K562 (cell line): ENCODE results near the gene STUB1. TPM values are rescaled to one million over a fixed set of nuclear protein-coding genes. Genes with fewer than 3 reads are reported as not detected.

Source experiments
- ATAC-seq: fragments of 200-7000 bp; cut with Tn5 transposase; 3 replicates; pipeline ENCODE4 v1.9.1; 2020; ENCODE audit warnings: moderate library complexity
- BruUV-seq: library from RNA; stranded (reverse); fragments of 400-500 nt; replicated peaks from 2 replicates; lab custom pipeline; 2021; lab: Mats Ljungman, UMichigan
- CTCF ChIA-PET: fragments of 300-600 bp; formaldehyde crosslinking; extraction: SDS; loops from one replicate; lab custom pipeline; 2021; ENCODE audit warnings: low intra/inter-chr PET ratio; lab: Yijun Ruan, JAX
- POLR2A ChIA-PET: fragments of 300-600, 350-650 bp; sonication (Branson Sonifier 250); formaldehyde crosslinking; extraction: SDS; loops from one replicate; lab custom pipeline; 2021; ENCODE audit warnings: antibody characterized with exemption, inconsistent platforms; lab: Yijun Ruan, JAX
- DNase-seq, 4 experiments: peaks; one replicate each; pipeline versions ENCODE4 v3.0.0 to v3.0.0-alpha.2; 2011 to 2018; ENCODE audit warnings: low spot score in 3 of 4, mixed read lengths in 3 of 4; ENCODE audit errors: extremely low read depth in 1 of 4
- FAIRE-seq: peaks from 2 replicates; lab custom pipeline; 2011; peaks lifted over from hg19 to GRCh38; lab: Jason Lieb, UNC
- H2AFZ ChIP-seq: 2 replicates; pipeline ENCODE4 v1.6.0; 2011; ENCODE audit warnings: low read depth, low read length, control low read depth, inconsistent platforms
- H3K27ac ChIP-seq: fragments of 200-600 bp; 3 replicates; pipeline ENCODE4 v1.8.0; 2011; ENCODE audit warnings: low read depth, mild to moderate bottlenecking, control low read depth, inconsistent platforms, low read length, moderate library complexity, mixed read lengths; ENCODE audit errors: extremely low read depth
- H3K27me3 ChIP-seq, 2 experiments: fragments of 300-600 bp in 1 of 2; 2 replicates in 1 of 2; 3 replicates in 1 of 2; pipeline versions ENCODE4 v1.6.0 to v1.8.0; 2011; ENCODE audit warnings: inconsistent platforms in 2 of 2, low read length in 2 of 2, mild to moderate bottlenecking in 1 of 2, mixed read lengths in 1 of 2, moderate library complexity in 1 of 2; ENCODE audit not compliant: control insufficient read depth in 2 of 2, insufficient read depth in 2 of 2
- H3K36me3 ChIP-seq: fragments of 300-600 bp; 3 replicates; pipeline ENCODE4 v1.8.0; 2011; ENCODE audit warnings: mild to moderate bottlenecking, low read length, inconsistent platforms; ENCODE audit not compliant: control insufficient read depth, insufficient read depth
- H3K4me1 ChIP-seq, 2 experiments: fragments of 200-600 bp in 1 of 2; replicated peaks in 1 of 2; 2 replicates in 1 of 2; 3 replicates in 1 of 2; pipeline versions ENCODE4 v1.5.1 to v1.8.0; 2011; ENCODE audit warnings: inconsistent platforms in 2 of 2, low read length in 2 of 2, mild to moderate bottlenecking in 1 of 2, mixed read lengths in 1 of 2, moderate library complexity in 1 of 2; ENCODE audit not compliant: control insufficient read depth in 2 of 2, insufficient read depth in 2 of 2
- H3K4me2 ChIP-seq: 2 replicates; pipeline ENCODE4 v1.6.1; 2011; ENCODE audit warnings: low read length, control low read depth, inconsistent platforms, mixed read lengths; ENCODE audit not compliant: insufficient read depth
- H3K4me3 ChIP-seq: fragments of 200-600 bp; sonication (generic), shearing (Covaris generic); 2 replicates; pipeline ENCODE4 v1.5.1; 2016; ENCODE audit warnings: control low read depth, inconsistent platforms
- H3K79me2 ChIP-seq: fragments of 200-600 bp; 3 replicates; pipeline ENCODE4 v1.8.0; 2011; ENCODE audit warnings: low read length, inconsistent platforms; ENCODE audit not compliant: control insufficient read depth, insufficient read depth
- H3K9ac ChIP-seq, 2 experiments: 2 replicates each; pipeline versions ENCODE4 v1.6.0 to v1.6.1; 2011; ENCODE audit warnings: low read depth in 2 of 2, low read length in 2 of 2, control low read depth in 1 of 2, inconsistent platforms in 1 of 2, mild to moderate bottlenecking in 1 of 2, mixed read lengths in 1 of 2; ENCODE audit not compliant: insufficient read depth in 1 of 2
- H3K9me1 ChIP-seq: one replicate; pipeline ENCODE4 v1.6.0; 2011; ENCODE audit warnings: inconsistent platforms, mild to moderate bottlenecking, low read length, moderate library complexity; ENCODE audit not compliant: control insufficient read depth, insufficient read depth
- H3K9me3 ChIP-seq: replicated peaks from 2 replicates; pipeline ENCODE4 v1.5.1; 2011; ENCODE audit warnings: low read depth, low read length, inconsistent platforms; ENCODE audit not compliant: control insufficient read depth, insufficient read depth
- H4K20me1 ChIP-seq: replicated peaks from 2 replicates; pipeline ENCODE4 v1.6.1; 2011; ENCODE audit warnings: low read length, inconsistent platforms, mixed read lengths; ENCODE audit not compliant: control insufficient read depth, insufficient read depth
- CHD4 ChIP-seq: fragments of 200-600 bp; sonication (generic); IDR thresholded peaks from 3 replicates; pipeline ENCODE4 v1.6.1; 2012; ENCODE audit warnings: low read depth, mild to moderate bottlenecking, mixed read lengths, low read length, inconsistent platforms; ENCODE audit not compliant: insufficient read depth, insufficient replicate concordance, poor library complexity, severe bottlenecking
- CSDE1 ChIP-seq, 2 experiments: fragments of 450-650 bp; IDR thresholded peaks; 2 replicates each; pipeline ENCODE4 v1.6.1; 2016; ENCODE audit warnings: mild to moderate bottlenecking in 1 of 2
- E2F3 ChIP-seq: fragments of 250-450 bp; sonication (Bioruptor Pico); IDR thresholded peaks from 2 replicates; pipeline ENCODE4 v1.4.0; 2020; ENCODE audit warnings: mild to moderate bottlenecking
- FOXP1 ChIP-seq: sonication (generic); formaldehyde crosslinking; IDR thresholded peaks from 2 replicates; pipeline ENCODE4 v1.8.0; 2022; ENCODE audit warnings: mild to moderate bottlenecking, missing genetic modification reagents
- IRF2 ChIP-seq: sonication (generic); formaldehyde crosslinking; IDR thresholded peaks from 2 replicates; pipeline ENCODE4 v1.8.1; 2022; ENCODE audit warnings: mild to moderate bottlenecking, missing genetic modification reagents
- LCOR ChIP-seq: sonication (generic); formaldehyde crosslinking; IDR thresholded peaks from 2 replicates; pipeline ENCODE4 v1.8.0; 2022; ENCODE audit warnings: mild to moderate bottlenecking, missing genetic modification reagents
- POU5F1 ChIP-seq: fragments of 150-350 bp; IDR thresholded peaks from 2 replicates; pipeline ENCODE4 v1.6.1; 2014; ENCODE audit warnings: borderline replicate concordance, low read length, low read depth, mild to moderate bottlenecking; ENCODE audit not compliant: partially characterized antibody
- SIN3B ChIP-seq: fragments of 450-650 bp; IDR thresholded peaks from 2 replicates; pipeline ENCODE4 v1.6.1; 2017; ENCODE audit warnings: low read depth, mild to moderate bottlenecking, moderate library complexity
- SMAD1 ChIP-seq: fragments of 150-350 bp; IDR thresholded peaks from 2 replicates; pipeline ENCODE4 v1.6.1; 2014; ENCODE audit warnings: low read length, low read depth; ENCODE audit not compliant: partially characterized antibody
- SMARCA5 ChIP-seq: fragments of 450-650 bp; IDR thresholded peaks from 2 replicates; pipeline ENCODE4 v1.6.1; 2016
- TCF7 ChIP-seq: sonication (generic); IDR thresholded peaks from 2 replicates; pipeline ENCODE4 v1.6.1; 2016; ENCODE audit warnings: antibody characterized with exemption, borderline replicate concordance
- ZNF121 ChIP-seq: sonication (generic); formaldehyde crosslinking; conservative IDR thresholded peaks from 2 replicates; pipeline ENCODE4 v1.8.0; 2022; ENCODE audit warnings: missing genetic modification reagents
- ZNF507 ChIP-seq: conservative IDR thresholded peaks from 2 replicates; pipeline ENCODE4 v1.6.1; 2017; ENCODE audit warnings: missing genetic modification characterization, missing compliant biosample characterization
- WGBS: fragments of 100-300 bp; shearing (Covaris generic); methylation state at CpG from one replicate; pipeline ENCODE4 v1.1.6; 2016; ENCODE audit warnings: low coverage, mixed read lengths; ENCODE audit not compliant: insufficient coverage; ENCODE audit errors: missing lambda C conversion rate; 5-methylcytosine and 5-hydroxymethylcytosine counted together
- in situ Hi-C: fragments of 300-500 bp; cut with MboI; formaldehyde crosslinking; loops from 4 replicates; pipeline ENCODE4 v1.15.0; 2018; ENCODE audit warnings: inconsistent platforms, mixed read lengths
- intact Hi-C: fragments of 100-400 bp; cut with micrococcal nuclease; formaldehyde crosslinking; loops from 2 replicates; pipeline ENCODE4 v1.14.2; 2022
- polyA plus RNA-seq, 8 experiments: library from polyadenylated mRNA; depleted of rRNA in 4 of 8; stranded (reverse) in 5 of 8; unstranded in 3 of 8; fragments of >200 nt; fragmentation: Nextera tagmentation in 2 of 8; fragmentation: Illumina TruSeq in 1 of 8; extraction: Ambion mirVana in 2 of 8; extraction: Trizol in 1 of 8; gene quantifications; 2 replicates each; pipeline versions ENCODE4 v1.2.1 to v1.2.3, GENCODE V29; 2011 to 2014; ENCODE audit warnings: inconsistent platforms in 1 of 8, missing spikeins in 1 of 8
- total RNA-seq, 7 experiments: library from RNA; depleted of rRNA in 6 of 7; stranded (reverse); fragments of >200 nt in 6 of 7; fragmentation: Illumina TruSeq in 2 of 7; extraction: Trizol in 2 of 7; gene quantifications; 2 replicates each; pipeline versions ENCODE4 v1.2.1 to v1.2.3, GENCODE V29; 2011 to 2021; ENCODE audit warnings: low replicate concordance in 1 of 7
- TF ChIP-seq, protein P1 (sequence below): sonication (generic); formaldehyde crosslinking; IDR thresholded peaks from 2 replicates; pipeline ENCODE4 v1.8.0; 2022; ENCODE audit warnings: mild to moderate bottlenecking, low read depth, missing genetic modification reagents
- TF ChIP-seq, protein P2 (sequence below): fragments of 450-650 bp; formaldehyde crosslinking; IDR thresholded peaks from 2 replicates; pipeline ENCODE4 v1.4.0; 2020; ENCODE audit warnings: mild to moderate bottlenecking
- TF ChIP-seq, protein P3 (sequence below): fragments of 450-650 bp; IDR thresholded peaks from 2 replicates; pipeline ENCODE4 v1.7.1; 2018; ENCODE audit warnings: mild to moderate bottlenecking, low read depth; ENCODE audit not compliant: partially characterized antibody

STUB1 gene
- total and polyA plus RNA-seq, 9 of the 15 experiments (the other 6 are each of a cell fraction or from before 2014, with no cell fraction given): 10.6 to 251 (median 152) TPM

DNA sequence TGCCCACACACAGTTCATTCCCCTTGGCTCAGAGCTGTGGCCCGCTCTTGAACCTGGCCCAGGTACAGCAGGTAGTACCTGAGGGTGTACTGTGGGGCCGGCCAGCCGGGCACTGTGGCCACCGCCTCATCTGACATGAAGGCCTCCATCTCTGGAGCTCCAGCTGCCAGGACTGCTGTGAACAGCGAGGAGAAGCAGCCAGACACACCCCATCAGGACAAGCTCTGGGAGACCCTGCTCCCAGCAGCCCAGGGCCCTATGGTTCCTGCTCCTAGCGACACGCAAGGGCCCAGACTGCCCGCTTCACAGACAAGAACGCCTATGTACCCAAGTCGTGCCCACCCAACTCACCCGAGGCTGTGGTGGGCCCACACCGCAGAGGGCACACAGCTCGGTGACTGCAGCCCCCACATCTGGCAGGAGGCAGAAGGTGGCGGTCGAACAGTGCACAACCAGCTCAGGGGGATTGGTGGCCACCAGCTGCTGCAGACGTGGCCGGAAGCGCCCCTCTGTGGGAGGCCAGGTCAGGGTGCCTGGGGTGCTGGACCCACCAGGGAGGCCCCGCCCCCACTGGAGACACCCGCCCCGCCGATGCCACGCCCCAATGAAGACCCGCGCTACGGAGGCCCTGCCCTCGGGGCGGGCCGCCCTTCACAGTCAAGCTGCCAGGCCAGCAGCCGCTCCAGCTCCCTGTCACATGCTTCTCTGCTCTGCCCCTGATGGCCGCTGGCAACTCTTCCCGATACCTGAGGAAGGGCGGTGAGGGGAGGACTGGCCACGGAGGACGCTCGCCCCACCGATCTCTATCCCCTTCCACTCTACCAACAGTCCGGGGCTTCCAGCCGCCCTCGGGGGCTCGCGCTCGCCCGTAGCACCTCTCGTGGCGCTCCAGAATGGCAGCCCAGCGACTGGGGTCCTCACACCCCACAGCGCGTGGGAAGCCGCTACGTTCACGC, 1.1 kb upstream of the STUB1 start:
- BruUV-seq: no TSS peak
- H3K9me3 ChIP-seq: no peaks in the 10 kb centered on the region
- H2AFZ ChIP-seq: peak overlapping the region; percentile 92
- TF ChIP-seq, protein P1, sequence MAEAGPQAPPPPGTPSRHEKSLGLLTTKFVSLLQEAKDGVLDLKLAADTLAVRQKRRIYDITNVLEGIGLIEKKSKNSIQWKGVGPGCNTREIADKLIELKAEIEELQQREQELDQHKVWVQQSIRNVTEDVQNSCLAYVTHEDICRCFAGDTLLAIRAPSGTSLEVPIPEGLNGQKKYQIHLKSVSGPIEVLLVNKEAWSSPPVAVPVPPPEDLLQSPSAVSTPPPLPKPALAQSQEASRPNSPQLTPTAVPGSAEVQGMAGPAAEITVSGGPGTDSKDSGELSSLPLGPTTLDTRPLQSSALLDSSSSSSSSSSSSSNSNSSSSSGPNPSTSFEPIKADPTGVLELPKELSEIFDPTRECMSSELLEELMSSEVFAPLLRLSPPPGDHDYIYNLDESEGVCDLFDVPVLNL (CRISPR knock-in tag): 0 out of 2 replicates have a peak, but pooled peaks have one; percentile 25
- TF ChIP-seq POU5F1 (no peak), CSDE1 (IDR thresholded peaks at IDR 0.05) (no peak), TCF7 (no peak), SMARCA5 (0 out of 2 replicates have a peak, but pooled peaks have one; percentile 25), FOXP1 (0 out of 2 replicates have a peak, but pooled peaks have one; percentile 47), ZNF507 (no peak), CHD4 (no peak), LCOR (no peak), E2F3 (CRISPR knock-in tag) (no peak), SIN3B (no peak), ZNF121 (CRISPR knock-in tag) (no peak), SMAD1 (no peak), IRF2 (no peak)
- TF ChIP-seq, protein P2, sequence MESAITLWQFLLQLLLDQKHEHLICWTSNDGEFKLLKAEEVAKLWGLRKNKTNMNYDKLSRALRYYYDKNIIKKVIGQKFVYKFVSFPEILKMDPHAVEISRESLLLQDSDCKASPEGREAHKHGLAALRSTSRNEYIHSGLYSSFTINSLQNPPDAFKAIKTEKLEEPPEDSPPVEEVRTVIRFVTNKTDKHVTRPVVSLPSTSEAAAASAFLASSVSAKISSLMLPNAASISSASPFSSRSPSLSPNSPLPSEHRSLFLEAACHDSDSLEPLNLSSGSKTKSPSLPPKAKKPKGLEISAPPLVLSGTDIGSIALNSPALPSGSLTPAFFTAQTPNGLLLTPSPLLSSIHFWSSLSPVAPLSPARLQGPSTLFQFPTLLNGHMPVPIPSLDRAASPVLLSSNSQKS (CRISPR knock-in tag): no peak
- TF ChIP-seq, protein P3, sequence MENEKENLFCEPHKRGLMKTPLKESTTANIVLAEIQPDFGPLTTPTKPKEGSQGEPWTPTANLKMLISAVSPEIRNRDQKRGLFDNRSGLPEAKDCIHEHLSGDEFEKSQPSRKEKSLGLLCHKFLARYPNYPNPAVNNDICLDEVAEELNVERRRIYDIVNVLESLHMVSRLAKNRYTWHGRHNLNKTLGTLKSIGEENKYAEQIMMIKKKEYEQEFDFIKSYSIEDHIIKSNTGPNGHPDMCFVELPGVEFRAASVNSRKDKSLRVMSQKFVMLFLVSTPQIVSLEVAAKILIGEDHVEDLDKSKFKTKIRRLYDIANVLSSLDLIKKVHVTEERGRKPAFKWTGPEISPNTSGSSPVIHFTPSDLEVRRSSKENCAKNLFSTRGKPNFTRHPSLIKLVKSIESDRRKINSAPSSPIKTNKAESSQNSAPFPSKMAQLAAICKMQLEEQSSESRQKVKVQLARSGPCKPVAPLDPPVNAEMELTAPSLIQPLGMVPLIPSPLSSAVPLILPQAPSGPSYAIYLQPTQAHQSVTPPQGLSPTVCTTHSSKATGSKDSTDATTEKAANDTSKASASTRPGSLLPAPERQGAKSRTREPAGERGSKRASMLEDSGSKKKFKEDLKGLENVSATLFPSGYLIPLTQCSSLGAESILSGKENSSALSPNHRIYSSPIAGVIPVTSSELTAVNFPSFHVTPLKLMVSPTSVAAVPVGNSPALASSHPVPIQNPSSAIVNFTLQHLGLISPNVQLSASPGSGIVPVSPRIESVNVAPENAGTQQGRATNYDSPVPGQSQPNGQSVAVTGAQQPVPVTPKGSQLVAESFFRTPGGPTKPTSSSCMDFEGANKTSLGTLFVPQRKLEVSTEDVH: no peak

More for the DNA sequence above, 1.1 kb upstream of the STUB1 start:
- Histone ChIP-seq H3K27ac (peak overlapping the region; percentile 82), H3K9me1 (peaks cover 11% of the 10 kb centered on the region), H3K79me2 (peaks cover 45% of the 10 kb centered on the region), H3K4me3 (peak overlapping the region; percentile 64), H3K36me3 (peaks cover 39% of the 10 kb centered on the region), H3K4me1 (peaks cover 45 to 98% of the 10 kb centered on the region in 2 experiments), H3K27me3 (no peaks in the 10 kb centered on the region), H3K4me2 (peak overlapping the region; percentile 98), H4K20me1 (peaks cover 21% of the 10 kb centered on the region), H3K9ac (peak overlapping the region; percentile 84 to 93)
- WGBS: 10% methylated on average over 38 of the region's 52 CpGs
- POLR2A ChIA-PET: interaction anchor here (0.6 to 1.5 kb wide), 6 partner anchors 10 to 386 kb away, joined by 3 to 4 read pairs (median 3); no protein-coding TSS in a partner anchor
- ATAC-seq (peak; percentile 58), DNase-seq (peak; percentile 75 to 88 (median 82)), FAIRE-seq (peak; percentile 62)
- CTCF ChIA-PET: no interaction called here
- intact Hi-C loops: loop anchor here (5.0 kb wide), 1 partner anchor 42 kb away; the partner anchor contains the start of gene METTL26
- in situ Hi-C loops: loop anchor here (10.0 kb wide), 1 partner anchor 284 kb away; the partner anchor contains the start of gene NME4
